ENCODE data around the gene PSMD5. TPM values are rescaled to one million over a fixed set of nuclear protein-coding genes. Genes with fewer than 3 reads are reported as not detected.

The PSMD5 gene
- polyA plus RNA-seq, 1 experiment: 57.6 TPM

- no peak overlapping the region for H3K4me3 ChIP-seq (ENCODE audit: low read depth, low read length)
- CTCF ChIA-PET: interaction anchor here (2.5 kb wide), 1 partner anchor 21 kb away, joined by 7 read pairs; no protein-coding TSS in a partner anchor
- TF ChIP-seq, protein P1, sequence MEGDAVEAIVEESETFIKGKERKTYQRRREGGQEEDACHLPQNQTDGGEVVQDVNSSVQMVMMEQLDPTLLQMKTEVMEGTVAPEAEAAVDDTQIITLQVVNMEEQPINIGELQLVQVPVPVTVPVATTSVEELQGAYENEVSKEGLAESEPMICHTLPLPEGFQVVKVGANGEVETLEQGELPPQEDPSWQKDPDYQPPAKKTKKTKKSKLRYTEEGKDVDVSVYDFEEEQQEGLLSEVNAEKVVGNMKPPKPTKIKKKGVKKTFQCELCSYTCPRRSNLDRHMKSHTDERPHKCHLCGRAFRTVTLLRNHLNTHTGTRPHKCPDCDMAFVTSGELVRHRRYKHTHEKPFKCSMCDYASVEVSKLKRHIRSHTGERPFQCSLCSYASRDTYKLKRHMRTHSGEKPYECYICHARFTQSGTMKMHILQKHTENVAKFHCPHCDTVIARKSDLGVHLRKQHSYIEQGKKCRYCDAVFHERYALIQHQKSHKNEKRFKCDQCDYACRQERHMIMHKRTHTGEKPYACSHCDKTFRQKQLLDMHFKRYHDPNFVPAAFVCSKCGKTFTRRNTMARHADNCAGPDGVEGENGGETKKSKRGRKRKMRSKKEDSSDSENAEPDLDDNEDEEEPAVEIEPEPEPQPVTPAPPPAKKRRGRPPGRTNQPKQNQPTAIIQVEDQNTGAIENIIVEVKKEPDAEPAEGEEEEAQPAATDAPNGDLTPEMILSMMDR (IDR thresholded peaks at IDR 0.05; ENCODE audit: low read depth, low read length): no peak
- no peak for DNase-seq (ENCODE audit: low read depth, low spot score)
- no peaks in the 10 kb centered on the region for H3K27me3 ChIP-seq (ENCODE audit: control insufficient read depth, insufficient read depth, low read length)
- POLR2A ChIA-PET: no interaction called here
- no peak overlapping the region for H3K27ac ChIP-seq (ENCODE audit: low read depth, low read length)
- H3K9me3 ChIP-seq (ENCODE audit: control insufficient read depth, insufficient read depth, low read length): no peaks in the 10 kb centered on the region
These were observed 65.9 kb downstream of the PSMD5 start for GRCh38 chr9:120776788-120777187.

GRCh38 chr9:120775859-120776258 lies 66.9 kb downstream of the PSMD5 start:
- TF ChIP-seq, protein P1 (IDR thresholded peaks at IDR 0.05; ENCODE audit: low read depth, low read length): no peak
- Histone ChIP-seq H3K27ac (ENCODE audit: low read depth, low read length) (no peak overlapping the region), H3K4me3 (ENCODE audit: low read depth, low read length) (no peak overlapping the region), H3K27me3 (ENCODE audit: control insufficient read depth, insufficient read depth, low read length) (no peaks in the 10 kb centered on the region), H3K9me3 (ENCODE audit: control insufficient read depth, insufficient read depth, low read length) (no peaks in the 10 kb centered on the region)
- ChIA-PET POLR2A (no interaction called here), CTCF (interaction anchor here (2.5 kb wide), 1 partner anchor 20 kb away, joined by 7 read pairs; no protein-coding TSS in a partner anchor)
- no peak for DNase-seq (ENCODE audit: low read depth, low spot score)

DNA sequence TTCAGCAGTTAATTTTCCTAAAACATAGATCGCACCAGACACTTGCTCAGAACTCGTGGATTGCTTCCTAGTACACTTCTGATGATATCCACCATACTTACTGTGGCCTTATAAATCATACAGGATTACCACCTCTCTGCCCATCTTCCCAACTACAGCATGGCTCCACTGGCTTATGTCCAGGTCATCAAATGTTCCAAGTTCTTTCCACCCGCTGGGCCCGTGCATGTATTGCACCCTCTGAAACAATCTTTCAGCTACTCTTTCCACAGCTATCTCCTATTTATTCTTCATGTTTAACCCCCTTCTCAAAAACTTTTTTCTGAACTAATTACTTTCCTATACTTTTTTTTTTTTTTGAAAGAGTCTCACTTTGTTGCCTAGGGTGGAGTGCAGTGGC lies 68.0 kb downstream of the PSMD5 start:
- CTCF ChIA-PET: interaction anchor here (1.1 kb wide), 1 partner anchor 155 kb away, joined by 4 read pairs; no protein-coding TSS in a partner anchor

GRCh38 chr9:120773256-120773655 lies 69.5 kb downstream of the PSMD5 start:
- CTCF ChIA-PET: interaction anchor here (1.0 to 2.0 kb wide), 5 partner anchors 10 to 53 kb away, joined by 3 to 9 read pairs (median 4); no protein-coding TSS in a partner anchor
- POLR2A ChIA-PET: interaction anchor here (0.6 to 1.0 kb wide), 2 partner anchors 20 to 43 kb away, joined by 3 to 5 read pairs; partner anchors contain the start of gene FBXW2
- Histone ChIP-seq H3K9me3 (ENCODE audit: control insufficient read depth, insufficient read depth, low read length) (no peaks in the 10 kb centered on the region), H3K27me3 (ENCODE audit: control insufficient read depth, insufficient read depth, low read length) (no peaks in the 10 kb centered on the region), H3K27ac (ENCODE audit: low read depth, low read length) (no peak overlapping the region), H3K4me3 (ENCODE audit: low read depth, low read length) (no peak overlapping the region)
- TF ChIP-seq, protein P1 (IDR thresholded peaks at IDR 0.05; ENCODE audit: low read depth, low read length): no peak
- DNase-seq (ENCODE audit: low read depth, low spot score): no peak

More for the DNA sequence above, 68.0 kb downstream of the PSMD5 start:
- Histone ChIP-seq H3K4me3 (ENCODE audit: low read depth, low read length) (no peak overlapping the region), H3K27me3 (ENCODE audit: control insufficient read depth, insufficient read depth, low read length) (no peaks in the 10 kb centered on the region), H3K9me3 (ENCODE audit: control insufficient read depth, insufficient read depth, low read length) (no peaks in the 10 kb centered on the region), H3K27ac (ENCODE audit: low read depth, low read length) (no peak overlapping the region)
- TF ChIP-seq, protein P1 (IDR thresholded peaks at IDR 0.05; ENCODE audit: low read depth, low read length): 0 out of 2 replicates have a peak, but pooled peaks have one; percentile 5
- DNase-seq (ENCODE audit: low read depth, low spot score): no peak
- POLR2A ChIA-PET: no interaction called here

DNA sequence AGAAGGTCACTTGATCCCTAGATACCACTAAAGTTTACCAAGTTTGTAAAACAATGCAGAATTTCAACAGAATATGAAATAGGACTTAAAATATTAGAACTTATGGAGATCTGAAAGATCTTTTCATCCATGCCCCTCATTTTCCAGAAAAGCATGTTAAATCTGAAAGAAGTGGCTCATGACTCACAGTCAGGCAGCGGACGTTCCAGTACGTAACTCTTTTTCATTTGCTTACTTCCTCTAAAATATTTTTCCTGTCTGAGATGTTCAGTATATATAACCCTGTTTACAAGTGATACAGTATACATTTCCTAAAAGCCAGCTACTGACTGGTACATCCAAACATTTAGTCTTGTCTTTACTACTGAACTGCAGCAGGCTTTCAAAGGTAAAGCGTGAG lies 71.8 kb downstream of the PSMD5 start:
- Histone ChIP-seq H3K9me3 (ENCODE audit: control insufficient read depth, insufficient read depth, low read length) (no peaks in the 10 kb centered on the region), H3K27me3 (ENCODE audit: control insufficient read depth, insufficient read depth, low read length) (no peaks in the 10 kb centered on the region), H3K27ac (ENCODE audit: low read depth, low read length) (no peak overlapping the region), H3K4me3 (ENCODE audit: low read depth, low read length) (no peak overlapping the region)
- no peak for DNase-seq (ENCODE audit: low read depth, low spot score)
- ChIA-PET CTCF (interaction anchor here (0.5 kb wide), 1 partner anchor 142 kb away, joined by 3 read pairs; no protein-coding TSS in a partner anchor), POLR2A (no interaction called here)
- TF ChIP-seq, protein P1 (IDR thresholded peaks at IDR 0.05; ENCODE audit: low read depth, low read length): no peak
